ENCODE data around the gene CAGE1.

The CAGE1 gene

GRCh38 chr6:7389451-7390225, at the start of gene CAGE1, which contains the start of gene RIOK1:
CAGE1 (minus strand) TSS chr6:7389742; CDS start chr6:7387173, 2,569 bp downstream.
RIOK1 (plus strand) TSS chr6:7389808; CDS start chr6:7390003, 195 bp downstream.
- DNase-seq (ENCODE audit: low spot score): peak; percentile 94

- DNase-seq (ENCODE audit: low spot score): no peak
Measured at GRCh38 chr6:7439228-7439627, 49.7 kb upstream of the CAGE1 start.

DNA sequence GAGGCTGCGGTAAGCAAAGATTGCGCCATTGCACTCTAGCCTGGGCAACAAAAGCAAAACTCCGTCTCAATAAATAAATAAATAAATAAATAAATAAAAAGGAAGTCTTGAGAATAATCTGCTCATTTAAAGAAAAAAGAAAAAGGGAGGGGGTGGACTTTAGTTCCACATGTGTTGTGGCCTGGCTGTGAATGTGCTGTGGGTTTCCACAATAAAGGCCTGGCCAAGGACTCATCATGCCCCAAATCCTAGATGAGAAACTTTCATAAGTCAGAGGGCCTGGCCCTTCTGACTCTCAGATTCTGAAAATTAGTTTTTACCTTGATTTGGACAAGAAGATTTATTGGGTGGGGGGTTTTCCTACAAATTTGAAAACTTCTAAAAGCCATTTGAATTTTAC, 48.5 kb upstream of the CAGE1 start:
- no peak for DNase-seq (ENCODE audit: low spot score)

DNA sequence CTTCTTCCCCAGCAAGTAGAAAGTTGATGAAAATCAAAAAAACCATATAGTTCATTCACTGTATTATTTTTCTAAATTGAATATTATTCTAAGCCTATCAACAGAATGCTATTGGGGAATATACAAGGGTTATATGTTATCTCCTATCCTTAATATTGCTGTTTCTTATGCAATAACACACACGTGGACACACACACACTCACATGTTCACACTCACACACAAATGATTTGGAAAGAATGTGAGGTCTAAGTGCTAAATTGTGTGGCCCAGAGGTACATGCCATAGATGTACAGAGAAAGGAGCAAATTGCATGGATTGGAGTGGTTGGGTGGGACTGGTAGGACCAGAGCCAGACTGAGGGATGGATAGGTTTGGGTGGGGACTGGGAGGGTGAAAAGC, 45.1 kb upstream of the CAGE1 start:
- DNase-seq (ENCODE audit: low spot score): no peak

DNA sequence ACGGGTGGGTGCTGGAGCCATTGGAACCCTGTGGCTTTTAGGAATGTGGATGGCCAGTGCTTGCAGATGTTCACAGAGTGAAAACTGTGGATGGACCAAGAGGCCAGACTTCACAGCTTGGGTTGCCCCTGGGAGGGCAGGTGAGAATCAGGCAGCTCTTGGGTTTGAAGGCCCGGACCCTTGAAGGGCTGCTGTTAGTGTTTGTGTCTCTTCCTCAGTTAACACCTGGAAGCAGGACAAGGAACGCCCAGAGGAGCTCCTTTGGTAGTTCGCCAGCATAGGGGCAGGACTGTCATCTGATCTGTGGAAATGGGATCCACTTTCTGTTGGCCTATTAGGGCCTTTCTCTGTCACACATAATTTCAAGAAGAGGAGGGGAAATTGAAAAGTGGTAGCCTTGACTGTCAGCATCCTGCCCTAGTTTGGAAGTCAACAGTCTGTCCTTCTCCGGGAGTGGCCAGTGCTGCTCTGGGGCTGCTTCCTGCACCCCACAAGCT, 43.6 kb upstream of the CAGE1 start:
- no peak for DNase-seq (ENCODE audit: low spot score)

DNA sequence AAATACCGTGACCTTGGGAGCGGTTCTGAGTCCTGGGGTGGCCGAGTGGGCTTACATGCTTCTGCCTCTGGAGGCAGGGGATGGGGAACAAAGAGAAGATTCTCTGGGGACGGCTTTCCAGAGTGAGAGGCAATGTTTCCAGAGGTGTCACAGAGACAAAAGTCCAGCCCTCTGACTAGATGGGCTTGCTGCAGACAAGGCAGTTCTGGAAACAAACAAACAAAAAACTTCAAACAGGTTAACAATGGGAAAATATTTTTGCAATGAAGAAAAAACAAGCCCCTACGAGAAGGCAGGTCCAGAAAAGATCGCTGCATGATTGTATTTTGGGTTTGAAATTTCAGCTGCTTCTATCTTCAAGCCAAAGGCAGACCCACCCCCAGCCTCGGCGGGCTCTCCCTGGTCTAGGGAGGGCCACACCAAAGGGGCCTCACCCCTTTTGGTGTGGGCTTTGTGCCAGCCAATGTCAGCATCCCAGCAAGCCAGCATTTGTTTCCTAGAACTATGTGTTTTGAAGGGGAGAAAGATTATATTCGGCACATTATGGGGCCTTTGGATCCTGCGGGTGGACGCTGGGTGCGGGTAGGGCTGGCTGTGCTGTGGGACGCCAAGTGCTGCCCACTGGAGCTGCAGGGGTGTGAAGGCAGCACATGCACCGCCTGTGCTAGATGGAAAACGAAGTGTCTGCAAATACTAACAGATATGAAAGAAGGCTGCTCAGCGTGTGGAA, 43.0 kb upstream of the CAGE1 start:
- DNase-seq (ENCODE audit: low spot score): no peak

- DNase-seq (ENCODE audit: low spot score): no peak
Measured at GRCh38 chr6:7431674-7432390, 42.3 kb upstream of the CAGE1 start.

- DNase-seq (ENCODE audit: low spot score): no peak
Measured at GRCh38 chr6:7431313-7431673, 41.8 kb upstream of the CAGE1 start.

- no peak for DNase-seq (ENCODE audit: low spot score)
Measured at GRCh38 chr6:7426447-7427169, 37.1 kb upstream of the CAGE1 start.

DNA sequence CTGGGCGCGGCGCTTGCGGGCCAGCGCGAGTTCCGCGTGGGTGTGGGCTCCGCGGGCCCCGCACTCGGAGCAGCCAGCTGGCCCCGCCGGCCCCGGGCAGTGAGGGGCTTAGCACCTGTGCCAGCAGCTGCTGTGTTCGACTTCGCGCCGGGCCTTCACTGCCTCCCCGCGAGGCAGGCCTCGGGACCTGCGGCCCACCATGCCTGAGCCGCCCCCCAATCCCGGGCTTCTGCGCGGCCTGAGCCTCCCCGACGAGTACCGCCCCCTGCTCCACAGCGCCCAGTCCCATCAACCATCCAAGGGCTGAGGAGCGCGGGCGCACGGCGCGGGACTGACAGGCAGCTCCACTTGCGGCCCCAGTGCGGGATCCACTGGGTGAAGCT, 36.3 kb upstream of the CAGE1 start:
- no peak for DNase-seq (ENCODE audit: low spot score)

GRCh38 chr6:7424967-7425807, 35.6 kb upstream of the CAGE1 start:
- DNase-seq (ENCODE audit: low spot score): no peak

DNA sequence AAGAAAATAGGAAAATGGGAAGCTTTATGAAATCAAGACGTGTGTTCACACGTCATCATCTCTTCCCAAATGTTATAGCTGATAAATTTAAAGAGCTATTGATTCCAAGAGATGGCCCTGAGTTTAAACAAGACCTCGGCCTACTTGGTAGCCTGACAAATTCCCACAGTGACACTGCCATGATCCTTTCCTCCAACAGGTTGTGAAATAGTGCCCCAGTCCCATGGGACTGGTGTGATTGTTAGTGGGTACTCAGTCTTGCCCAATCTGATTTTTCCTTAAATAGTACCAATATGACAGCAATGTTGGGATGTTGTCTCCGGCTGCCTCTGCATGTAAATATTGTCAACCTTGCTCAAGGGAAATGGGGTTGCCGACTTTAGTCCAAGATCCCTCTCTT, 34.5 kb upstream of the CAGE1 start:
- DNase-seq (ENCODE audit: low spot score): no peak

DNA sequence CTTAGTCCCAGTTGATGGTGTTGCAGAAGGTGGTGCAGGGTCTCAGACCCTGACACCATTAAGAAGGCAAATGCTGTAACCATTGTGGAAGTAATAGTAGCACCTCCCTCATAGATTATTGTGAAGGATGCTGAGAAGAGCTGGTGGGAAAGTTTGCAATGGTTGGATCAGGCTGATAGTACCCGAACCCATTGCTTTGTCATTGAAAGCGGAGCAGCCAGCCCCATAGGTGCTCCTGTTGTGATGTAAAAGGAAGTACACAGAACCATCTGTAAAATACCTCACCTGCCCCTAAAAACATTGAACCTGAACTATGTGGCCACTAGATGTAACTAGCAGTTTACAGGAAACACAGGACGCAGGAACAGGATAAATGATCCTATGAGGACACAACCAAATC, 31.5 kb upstream of the CAGE1 start:
- DNase-seq (ENCODE audit: low spot score): no peak

- DNase-seq (ENCODE audit: low spot score): no peak
Measured at GRCh38 chr6:7419065-7419464, 29.5 kb upstream of the CAGE1 start.

GRCh38 chr6:7418238-7418905, 28.8 kb upstream of the CAGE1 start:
- DNase-seq (ENCODE audit: low spot score): no peak

DNA sequence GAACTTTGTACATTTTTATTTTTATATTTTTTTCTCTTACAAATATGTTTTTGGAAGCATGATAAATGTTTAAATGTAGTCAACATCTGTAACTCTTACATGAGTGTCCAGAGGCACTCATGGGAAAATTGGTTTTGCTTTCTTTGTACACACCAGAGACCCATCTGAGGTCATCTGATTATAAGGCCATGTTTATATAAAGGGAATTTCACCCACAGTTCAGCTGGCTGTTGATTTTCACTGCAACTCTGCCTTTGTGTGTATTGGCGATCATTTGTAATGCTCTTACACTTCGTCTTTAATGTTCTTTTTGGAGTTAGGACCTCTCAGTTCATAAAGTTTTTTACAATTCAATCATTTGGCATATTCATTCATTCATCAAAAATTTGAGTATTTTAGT, 28.1 kb upstream of the CAGE1 start:
- DNase-seq (ENCODE audit: low spot score): no peak

- no peak for DNase-seq (ENCODE audit: low spot score)
Measured at GRCh38 chr6:7414811-7415210, 25.3 kb upstream of the CAGE1 start.

DNA sequence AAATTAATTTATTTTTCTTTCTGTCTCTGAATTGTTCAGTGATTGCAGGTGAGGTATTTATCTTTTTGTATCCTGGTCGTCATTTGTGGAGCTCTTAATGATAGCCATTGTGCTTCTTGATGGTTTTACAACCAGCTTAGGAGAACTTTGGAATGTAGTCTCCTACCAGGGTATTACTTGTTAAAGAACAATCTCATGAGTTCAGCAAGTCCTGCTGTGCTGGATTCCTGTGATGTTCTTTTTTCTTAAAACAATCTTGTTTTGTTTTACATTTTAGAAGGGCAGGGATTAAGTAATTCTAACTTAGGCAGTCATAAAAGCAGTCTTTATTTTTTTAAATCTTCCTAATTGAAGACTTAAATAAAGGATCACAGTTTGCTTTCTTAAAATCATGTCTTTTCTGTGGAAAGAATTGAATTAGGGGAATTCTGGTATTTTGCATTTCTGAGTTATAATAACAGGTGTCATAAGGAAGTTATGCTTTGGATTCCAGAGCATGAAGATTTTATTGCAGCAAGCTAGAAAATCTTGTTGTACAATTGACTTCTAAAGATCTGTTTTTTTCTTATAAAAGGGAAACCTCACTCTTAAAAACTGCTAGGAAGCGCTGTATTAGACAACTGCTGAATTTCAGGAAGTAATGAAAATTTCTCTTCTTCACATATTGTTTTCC, 23.7 kb upstream of the CAGE1 start:
- no peak for DNase-seq (ENCODE audit: low spot score)

- DNase-seq (ENCODE audit: low spot score): no peak
Measured at GRCh38 chr6:7411328-7411727, 21.8 kb upstream of the CAGE1 start.

DNA sequence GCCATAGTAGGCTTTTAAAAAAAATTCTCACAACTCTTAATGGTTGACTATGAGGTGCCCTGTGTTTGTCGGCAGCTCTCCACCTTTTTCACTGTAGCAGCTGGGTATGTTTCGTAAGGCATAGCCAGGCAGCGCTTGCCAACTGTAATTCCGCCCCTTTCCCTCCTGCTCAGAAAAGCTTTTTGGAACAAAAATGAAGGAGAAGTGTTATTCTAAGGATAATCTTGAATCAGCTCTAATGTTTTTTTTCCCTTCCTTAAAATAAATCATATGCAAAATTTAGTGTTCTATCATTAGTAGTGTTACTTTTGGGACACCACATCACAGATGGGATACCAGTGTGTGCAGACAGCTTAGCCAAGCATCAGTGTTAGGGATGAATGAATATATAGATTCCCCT, 21.3 kb upstream of the CAGE1 start:
- no peak for DNase-seq (ENCODE audit: low spot score)

All from ecto neural progenitor cell (in vitro differentiated cells).